GM21515 (cell line): ENCODE results near the gene CCDC47.
"Not testable (repeated sequence)": the region's sequence is repeated elsewhere in the genome, so short reads cannot be mapped to it uniquely, and the experiment has no call there.

ENCODE experiments used
- ATAC-seq: cut with Tn5 transposase; IDR thresholded peaks from one replicate; pipeline ENCODE4 v1.9.1; 2021; ENCODE audit not compliant: unreplicated experiment

Gene CCDC47, protein sequence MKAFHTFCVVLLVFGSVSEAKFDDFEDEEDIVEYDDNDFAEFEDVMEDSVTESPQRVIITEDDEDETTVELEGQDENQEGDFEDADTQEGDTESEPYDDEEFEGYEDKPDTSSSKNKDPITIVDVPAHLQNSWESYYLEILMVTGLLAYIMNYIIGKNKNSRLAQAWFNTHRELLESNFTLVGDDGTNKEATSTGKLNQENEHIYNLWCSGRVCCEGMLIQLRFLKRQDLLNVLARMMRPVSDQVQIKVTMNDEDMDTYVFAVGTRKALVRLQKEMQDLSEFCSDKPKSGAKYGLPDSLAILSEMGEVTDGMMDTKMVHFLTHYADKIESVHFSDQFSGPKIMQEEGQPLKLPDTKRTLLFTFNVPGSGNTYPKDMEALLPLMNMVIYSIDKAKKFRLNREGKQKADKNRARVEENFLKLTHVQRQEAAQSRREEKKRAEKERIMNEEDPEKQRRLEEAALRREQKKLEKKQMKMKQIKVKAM

GRCh38 chr17:63773272-63774140 is at the start of gene CCDC47:
TSS of gene CCDC47 (minus strand) at chr17:63773597. CDS start at chr17:63766175, 7,422 bp downstream.
- peak; percentile 79 for ATAC-seq

DNA sequence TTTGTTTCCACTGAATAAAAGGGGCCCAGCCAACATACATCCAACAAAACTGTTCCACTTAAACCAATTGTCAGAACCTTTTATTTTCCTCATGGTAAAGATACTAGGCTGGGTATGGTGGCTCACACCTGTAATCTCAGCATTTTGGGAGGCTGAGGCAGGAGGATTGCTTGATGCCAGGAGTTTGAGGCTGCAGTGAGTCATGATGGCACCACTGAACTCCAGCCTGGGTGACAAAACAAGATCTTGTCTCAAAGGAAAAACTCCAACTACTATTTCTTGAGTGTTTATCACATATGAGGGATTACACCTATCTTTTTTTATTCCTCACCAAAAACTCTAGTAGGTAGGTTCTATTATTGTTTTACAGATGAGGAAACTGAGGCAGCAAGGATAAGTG is 49.1 kb upstream of the CCDC47 start:
- ATAC-seq = no peak

DNA sequence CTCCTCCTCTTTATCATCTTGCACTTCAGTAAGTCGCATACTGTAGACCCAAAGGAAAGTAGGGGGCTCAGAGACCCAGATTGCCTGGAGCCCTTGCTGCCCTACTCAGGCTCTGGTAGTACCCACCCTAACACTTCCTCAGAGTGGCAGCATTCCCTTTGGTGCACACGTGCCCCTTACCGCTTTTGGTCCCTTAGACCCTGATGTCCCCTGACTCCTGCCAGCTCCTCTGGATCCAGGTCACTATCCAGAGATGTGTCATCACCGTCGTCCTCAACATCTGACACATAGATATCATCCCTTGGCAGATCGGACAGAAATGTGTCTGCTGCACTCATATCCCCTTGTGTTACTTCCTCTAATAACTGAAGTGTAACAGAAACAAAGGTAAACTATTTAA is 48.4 kb upstream of the CCDC47 start:
- ATAC-seq = no peak

- no peak for ATAC-seq
Measured at GRCh38 chr17:63820963-63821561, 47.7 kb upstream of the CCDC47 start.

GRCh38 chr17:63819585-63820537 is 46.5 kb upstream of the CCDC47 start:
- ATAC-seq = no peak

GRCh38 chr17:63819131-63819530 is 45.7 kb upstream of the CCDC47 start:
- no peak for ATAC-seq

DNA sequence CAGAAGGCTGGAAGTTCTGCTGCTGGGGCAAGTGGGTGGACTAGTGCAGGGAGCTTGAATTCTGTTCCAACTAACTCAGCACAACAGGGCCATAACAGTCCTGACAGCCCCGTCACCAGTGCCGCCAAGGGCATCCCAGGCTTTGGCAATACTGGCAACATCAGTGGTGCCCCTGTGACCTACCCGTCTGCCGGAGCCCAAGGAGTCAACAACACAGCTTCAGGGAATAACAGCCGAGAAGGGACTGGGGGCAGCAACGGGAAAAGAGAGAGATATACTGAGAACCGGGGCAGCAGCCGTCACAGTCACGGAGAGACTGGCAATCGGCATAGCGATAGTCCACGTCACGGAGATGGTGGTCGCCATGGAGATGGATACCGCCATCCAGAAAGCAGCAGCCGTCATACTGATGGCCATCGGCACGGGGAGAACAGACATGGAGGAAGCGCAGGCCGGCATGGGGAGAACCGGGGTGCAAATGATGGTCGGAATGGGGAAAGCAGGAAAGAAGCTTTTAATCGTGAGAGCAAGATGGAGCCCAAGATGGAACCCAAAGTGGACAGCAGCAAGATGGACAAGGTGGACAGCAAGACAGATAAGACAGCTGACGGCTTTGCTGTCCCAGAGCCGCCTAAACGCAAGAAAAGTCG is 44.5 kb upstream of the CCDC47 start:
- ATAC-seq = no peak

- ATAC-seq = no peak
Measured at GRCh38 chr17:63816669-63817068, 43.3 kb upstream of the CCDC47 start.

- no peak for ATAC-seq
Measured at GRCh38 chr17:63816123-63816522, 42.7 kb upstream of the CCDC47 start.

DNA sequence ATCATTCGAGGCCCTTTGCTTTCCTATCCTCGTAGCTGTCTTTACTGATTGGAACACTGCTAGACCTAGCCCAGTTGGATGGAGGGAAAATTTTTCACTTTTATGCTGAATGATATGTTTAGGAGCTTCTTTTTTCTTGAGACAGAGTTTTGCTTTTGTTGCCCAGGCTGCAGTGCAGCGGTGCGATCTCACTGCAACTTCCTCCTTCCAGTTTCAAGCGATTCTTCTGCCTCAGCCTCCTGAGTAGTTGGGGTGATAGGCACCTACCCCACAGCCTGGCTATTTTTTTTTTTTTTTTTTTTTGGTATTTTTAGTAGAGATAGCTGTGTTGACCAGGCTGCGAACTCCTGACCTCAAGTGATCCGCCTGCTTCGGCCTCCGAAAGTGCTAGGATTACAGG is 36.6 kb upstream of the CCDC47 start:
- no peak for ATAC-seq

DNA sequence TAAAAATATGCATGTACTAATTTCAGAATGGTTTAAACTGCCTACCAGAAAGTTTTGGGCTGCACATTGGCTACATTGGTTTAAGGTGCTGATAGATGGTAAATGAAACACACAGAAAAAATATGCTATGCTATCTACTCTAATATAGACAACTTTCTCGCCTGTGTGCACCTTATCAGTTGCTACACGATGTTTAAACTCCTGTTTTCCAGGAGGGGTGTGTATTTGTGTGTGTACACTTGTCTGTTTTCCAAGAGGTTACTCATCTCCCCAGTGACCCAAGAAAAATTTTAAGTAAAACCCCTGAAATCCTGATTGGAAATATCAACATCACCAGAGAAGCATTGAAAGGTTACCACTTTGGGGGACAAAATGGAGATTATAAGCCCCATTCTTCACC is 32.2 kb upstream of the CCDC47 start:
- no peak for ATAC-seq

DNA sequence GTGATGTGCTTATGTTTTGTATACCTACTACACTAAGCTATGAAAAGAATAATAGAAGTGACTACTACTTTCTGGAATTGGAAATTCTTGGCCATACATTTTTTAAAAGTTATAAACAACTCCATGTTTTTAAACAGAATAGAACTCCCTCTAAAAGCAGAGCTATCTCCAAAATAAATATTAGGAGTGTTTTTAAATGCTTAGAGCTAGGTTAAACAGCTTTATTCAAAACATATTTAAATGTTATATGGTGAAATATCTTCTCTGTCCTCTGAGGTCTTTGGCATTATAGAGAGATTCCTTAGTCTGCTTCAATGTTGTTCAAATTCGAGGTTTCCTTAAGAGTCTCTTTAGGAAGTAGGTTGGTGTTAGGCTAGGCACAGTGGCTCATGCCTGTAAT is 30.9 kb upstream of the CCDC47 start:
- ATAC-seq = no peak

DNA sequence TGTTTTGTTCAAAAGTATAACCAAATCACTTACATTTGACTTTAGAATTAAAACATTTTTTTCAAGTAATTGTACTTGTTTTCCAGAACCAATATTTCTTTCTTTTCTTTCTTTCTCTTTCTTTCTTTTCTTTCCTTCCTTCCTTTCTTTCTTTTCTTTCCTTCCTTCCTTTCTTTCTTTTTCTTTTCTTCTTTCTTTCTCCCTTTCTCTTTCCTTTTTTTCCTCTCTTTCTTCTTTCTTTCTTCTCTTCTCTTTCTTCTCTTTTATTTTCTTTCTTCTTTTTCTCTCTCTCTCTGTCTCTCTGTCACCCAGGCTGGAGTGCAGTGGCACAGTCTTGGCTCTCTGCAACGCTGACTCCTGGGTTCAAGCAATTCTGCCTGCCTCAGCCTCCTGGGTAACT is 27.4 kb upstream of the CCDC47 start:
- no peak for ATAC-seq

- ATAC-seq = no peak
Measured at GRCh38 chr17:63798572-63799106, 25.2 kb upstream of the CCDC47 start.

DNA sequence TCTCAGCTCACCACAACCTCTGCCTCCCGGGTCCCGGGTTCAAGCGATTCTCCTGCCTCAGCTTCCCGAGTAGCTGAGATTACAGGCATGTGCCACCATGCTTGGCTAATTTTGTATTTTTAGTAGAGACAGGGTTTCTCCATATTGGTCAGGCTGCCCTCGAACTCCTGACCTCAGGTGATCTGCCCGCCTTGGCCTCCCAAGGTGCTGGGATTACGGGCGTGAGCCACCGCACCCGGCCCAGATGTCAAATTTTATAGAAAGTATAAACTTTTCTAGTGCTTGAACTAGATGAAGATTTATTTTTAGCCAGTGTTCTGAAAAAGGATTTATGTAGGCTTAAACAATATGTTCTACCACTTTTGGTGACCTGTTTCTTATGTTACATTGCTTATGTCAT is 23.0 kb upstream of the CCDC47 start:
- ATAC-seq = not testable (repeated sequence)

DNA sequence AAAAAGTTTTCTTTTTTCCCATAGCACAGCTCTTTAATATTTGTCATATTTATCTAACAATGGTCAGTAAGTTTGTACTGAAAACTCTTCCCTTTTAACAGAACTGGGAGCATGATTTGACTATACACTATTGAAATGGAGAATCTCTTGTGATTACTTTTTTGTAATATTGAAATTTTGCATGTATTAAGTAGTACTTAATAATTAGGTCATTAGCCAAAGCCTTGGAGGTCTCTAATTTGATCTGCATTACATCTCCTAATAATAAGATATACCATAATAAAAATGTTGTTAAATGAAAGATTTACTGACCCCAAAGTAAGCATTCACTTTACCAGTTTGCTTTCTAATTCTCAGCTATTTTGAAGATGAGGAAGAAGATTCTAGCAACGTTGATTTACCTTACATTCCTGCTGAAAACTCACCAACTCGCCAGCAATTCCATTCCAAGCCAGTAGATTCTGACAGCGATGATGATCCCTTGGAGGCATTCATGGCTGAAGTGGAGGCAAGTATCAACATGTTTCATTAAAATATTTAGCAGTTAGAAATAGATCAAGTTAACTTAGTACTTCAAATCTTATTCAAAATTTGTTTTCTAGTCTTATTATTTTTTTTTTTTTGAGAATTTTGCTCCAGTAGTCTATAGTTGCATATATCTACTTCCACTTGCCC is 18.8 kb upstream of the CCDC47 start:
- no peak for ATAC-seq

DNA sequence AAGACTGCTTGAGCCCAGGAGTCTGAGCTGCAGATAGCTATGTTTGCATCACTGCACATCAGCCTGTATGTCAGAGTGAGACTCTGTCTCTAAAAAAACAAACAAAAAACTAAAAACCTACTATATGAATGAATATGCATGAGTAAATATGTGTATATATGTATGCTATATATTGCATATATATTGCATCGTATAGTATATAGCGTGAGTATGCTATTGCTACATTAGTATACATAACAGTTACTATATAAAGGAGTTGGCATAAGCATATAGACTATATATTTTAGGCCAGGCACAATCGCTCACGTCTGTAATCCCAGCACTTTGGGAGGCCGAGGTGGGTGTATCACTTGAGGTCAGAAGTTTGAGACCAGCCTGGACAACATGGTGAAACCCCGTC is 16.7 kb upstream of the CCDC47 start:
- no peak for ATAC-seq

DNA sequence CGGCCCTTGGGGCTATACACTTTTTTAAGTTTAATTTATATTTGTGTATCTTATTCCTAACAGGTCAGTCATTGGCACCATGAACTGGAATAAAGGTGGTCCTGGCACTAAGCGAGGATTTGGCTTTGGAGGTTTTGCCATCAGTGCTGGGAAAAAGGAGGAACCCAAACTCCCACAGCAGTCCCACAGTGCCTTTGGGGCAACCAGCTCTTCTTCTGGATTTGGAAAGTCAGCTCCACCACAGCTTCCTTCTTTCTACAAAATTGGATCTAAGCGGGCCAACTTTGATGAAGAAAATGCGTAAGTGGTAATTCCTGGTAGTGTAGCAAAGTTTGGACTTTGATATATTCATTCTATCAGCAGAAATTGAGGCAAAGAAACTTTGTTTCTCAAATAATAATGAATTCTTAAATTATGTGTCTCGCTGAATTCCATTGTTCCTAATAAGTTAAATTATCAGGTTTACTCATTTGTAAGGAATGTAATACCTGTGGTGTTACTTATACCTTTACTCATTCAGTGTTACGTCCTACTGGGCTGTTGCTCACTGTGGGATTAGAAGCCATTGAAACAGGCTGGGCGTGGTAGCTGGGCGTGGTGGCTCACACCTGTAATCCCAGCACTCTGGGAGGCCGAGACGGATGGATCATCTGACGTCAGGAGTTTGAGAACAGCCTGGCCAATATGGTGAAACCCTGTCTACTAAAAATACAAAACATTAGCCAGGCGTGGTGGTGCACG is 13.7 kb upstream of the CCDC47 start:
- no peak for ATAC-seq
